Immature natural killer cell (primary cell): ENCODE data around the gene RPS15. TPM values are rescaled to one million over a fixed set of nuclear protein-coding genes. Genes with fewer than 3 reads are reported as not detected.

ENCODE experiments used
- DNase-seq, 3 donors: peaks; one replicate each; pipeline ENCODE4 v3.0.0; 2022; ENCODE audit warnings: mixed read lengths in 1 of 3
- H3K27ac Mint-ChIP-seq, 6 donors: one replicate each; pipeline ENCODE4 v1.8.0; 2020; ENCODE audit warnings: mixed read lengths in 6 of 6, mild to moderate bottlenecking in 5 of 6, inconsistent platforms in 4 of 6, moderate library complexity in 3 of 6
- H3K27me3 Mint-ChIP-seq, 3 donors: one replicate each; pipeline ENCODE4 v1.8.0; 2020 to 2021; ENCODE audit warnings: low read depth in 3 of 3, mild to moderate bottlenecking in 3 of 3, mixed read lengths in 3 of 3, moderate library complexity in 3 of 3, inconsistent platforms in 1 of 3
- H3K36me3 Mint-ChIP-seq, 3 donors: one replicate each; pipeline ENCODE4 v1.8.0; 2020; ENCODE audit warnings: mixed read lengths in 3 of 3, inconsistent platforms in 2 of 3, mild to moderate bottlenecking in 2 of 3
- H3K4me1 Mint-ChIP-seq, 2 donors: one replicate each; pipeline ENCODE4 v1.8.0; 2020; ENCODE audit warnings: inconsistent platforms in 2 of 2, mild to moderate bottlenecking in 2 of 2, mixed read lengths in 2 of 2, moderate library complexity in 1 of 2
- H3K4me3 Mint-ChIP-seq, 5 donors: one replicate each; pipeline ENCODE4 v1.8.0; 2020; ENCODE audit warnings: mild to moderate bottlenecking in 5 of 5, mixed read lengths in 5 of 5, inconsistent platforms in 3 of 5, moderate library complexity in 3 of 5
- H3K9me3 Mint-ChIP-seq, 6 donors: one replicate each; pipeline ENCODE4 v1.8.0; 2020; ENCODE audit warnings: mild to moderate bottlenecking in 6 of 6, mixed read lengths in 6 of 6, inconsistent platforms in 4 of 6, moderate library complexity in 3 of 6
- polyA plus RNA-seq, 3 donors: library from polyadenylated mRNA; unstranded; fragments of 300-500 nt; fragmentation: Illumina TruSeq; gene quantifications; one replicate each; pipeline ENCODE4 v1.2.3, GENCODE V29; 2021

Gene RPS15
- polyA plus RNA-seq, 3 donors from 2014 or later: 1,383 to 2,244 (median 1,622) TPM

DNA sequence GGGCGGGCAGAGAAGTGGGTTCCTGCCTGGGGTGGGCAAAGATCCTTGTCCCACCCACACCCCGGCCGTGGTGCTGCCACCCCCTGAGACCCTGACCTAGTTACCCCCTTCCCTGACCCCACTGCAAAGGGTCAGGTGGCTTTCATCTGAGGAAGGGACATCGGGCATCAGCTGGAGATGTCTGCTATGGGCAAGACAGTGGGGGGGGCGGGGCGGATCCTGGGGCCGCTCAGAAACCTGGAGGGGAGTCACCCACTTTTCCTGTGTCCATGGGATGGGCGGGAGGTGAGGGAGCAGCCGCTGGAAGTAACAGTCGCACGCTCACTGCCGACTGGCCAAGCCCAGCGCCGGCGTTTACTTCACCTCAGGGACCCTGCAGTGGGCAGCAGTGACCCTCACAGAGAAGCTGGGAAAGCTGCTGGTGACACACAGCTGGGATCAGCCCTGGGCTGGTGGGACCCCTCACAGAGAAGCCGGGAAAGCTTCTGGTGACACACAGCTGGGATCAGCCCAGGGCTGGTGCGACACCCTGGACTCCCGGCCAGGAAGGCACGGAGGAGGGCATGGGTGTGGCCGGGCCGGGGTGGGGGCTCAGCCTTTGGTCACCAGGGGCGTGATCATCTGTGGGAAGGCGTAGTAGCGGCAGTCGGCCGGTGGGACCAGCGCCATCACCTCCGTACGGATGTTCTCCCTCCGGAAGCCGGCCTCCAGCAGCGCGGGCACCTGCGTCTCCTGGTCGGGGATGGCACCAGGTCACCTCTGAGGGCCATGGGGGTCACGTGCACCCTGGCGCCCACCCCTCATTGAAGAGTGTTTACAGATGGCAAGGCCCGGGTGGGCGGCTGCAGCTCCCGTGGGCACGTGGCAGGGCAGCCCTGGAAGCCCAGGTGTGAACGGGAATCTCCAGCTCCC, 41.2 kb upstream of the RPS15 start:
- Mint-ChIP-seq H3K27ac (no peak overlapping the region), H3K9me3 (no peaks in the 10 kb centered on the region), H3K4me3 (no peak overlapping the region), H3K27me3 (peaks cover 0 to 5% (median 3%) of the 10 kb centered on the region in 3 donors), H3K4me1 (peaks cover 0 to 8% of the 10 kb centered on the region in 2 donors), H3K36me3 (peaks cover 0 to 5% (median 5%) of the 10 kb centered on the region in 3 donors)
- DNase-seq: no peak

DNA sequence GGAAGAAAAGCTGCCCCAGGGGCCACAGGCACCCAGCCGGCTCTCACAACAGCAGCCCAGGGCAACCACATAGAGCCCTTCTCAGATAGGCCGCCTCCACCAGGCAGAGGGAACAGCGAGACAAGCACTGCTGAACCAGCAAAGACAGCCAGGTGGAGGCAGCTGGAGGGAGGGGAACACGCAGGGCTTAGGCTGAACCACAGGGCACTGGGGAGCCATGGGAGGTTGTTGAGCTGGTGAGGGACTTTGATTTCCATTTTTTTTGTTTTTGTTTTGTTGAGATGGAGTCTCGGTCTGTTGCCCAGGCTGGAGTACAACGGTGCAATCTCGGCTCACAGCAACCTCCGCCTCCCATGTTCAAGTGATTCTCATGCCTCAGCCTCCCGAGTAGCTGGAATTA, 40.4 kb upstream of the RPS15 start:
- H3K27me3 Mint-ChIP-seq: peaks cover 2 to 5% (median 3%) of the 10 kb centered on the region in 3 donors
- H3K4me3 Mint-ChIP-seq: no peak overlapping the region
- H3K27ac Mint-ChIP-seq: no peak overlapping the region
- peaks cover 5 to 13% of the 10 kb centered on the region in 2 donors for H3K4me1 Mint-ChIP-seq
- H3K9me3 Mint-ChIP-seq: no peaks in the 10 kb centered on the region
- H3K36me3 Mint-ChIP-seq: no peaks in the 10 kb centered on the region
- no peak for DNase-seq

DNA sequence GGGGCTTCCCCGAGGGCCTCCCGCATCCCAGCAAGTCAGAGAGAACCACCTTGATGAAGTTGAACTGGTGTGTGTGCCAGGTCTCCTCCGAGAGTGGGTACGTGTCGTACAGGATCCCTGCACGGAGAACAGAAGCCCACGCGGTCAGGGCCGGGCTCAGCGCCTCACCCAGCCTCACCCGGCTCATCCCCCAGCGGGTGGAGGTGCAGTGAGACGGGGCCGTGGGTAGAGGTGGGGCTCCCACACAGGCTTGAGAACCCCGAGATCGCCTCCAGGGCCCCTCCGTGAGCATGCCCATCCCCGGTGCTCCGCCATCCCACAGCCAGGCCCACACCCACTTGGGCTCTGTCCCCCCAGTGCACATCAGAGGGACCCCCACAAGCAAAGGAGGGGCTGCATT, 39.1 kb upstream of the RPS15 start:
- no peak for DNase-seq
- peaks cover 0 to 5% (median 4%) of the 10 kb centered on the region in 3 donors for H3K27me3 Mint-ChIP-seq
- H3K4me1 Mint-ChIP-seq: peaks cover 11 to 18% of the 10 kb centered on the region in 2 donors
- H3K4me3 Mint-ChIP-seq: no peak overlapping the region
- no peaks in the 10 kb centered on the region for H3K36me3 Mint-ChIP-seq
- H3K27ac Mint-ChIP-seq: no peak overlapping the region
- no peaks in the 10 kb centered on the region for H3K9me3 Mint-ChIP-seq

DNA sequence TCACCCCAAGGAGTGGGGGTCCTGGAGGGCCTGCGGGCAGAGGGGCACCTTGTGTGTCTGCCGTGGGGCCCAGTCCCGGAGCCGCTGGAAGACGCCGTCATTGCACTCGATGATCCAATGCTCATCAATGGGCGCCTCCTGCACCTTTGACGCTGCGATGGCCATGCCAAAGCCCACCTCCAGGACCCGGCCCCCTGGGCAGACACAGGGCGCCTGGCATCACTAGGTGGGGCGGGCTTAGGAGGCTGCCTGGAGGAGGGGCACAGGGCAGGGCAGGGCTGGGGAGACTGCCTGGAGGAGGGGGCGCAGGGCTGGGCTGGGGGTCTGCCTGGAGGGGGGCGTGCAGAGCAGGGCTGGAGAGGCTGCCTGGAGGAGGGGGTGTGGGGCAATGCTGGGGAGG, 38.5 kb upstream of the RPS15 start:
- no peak overlapping the region for H3K4me3 Mint-ChIP-seq

DNA sequence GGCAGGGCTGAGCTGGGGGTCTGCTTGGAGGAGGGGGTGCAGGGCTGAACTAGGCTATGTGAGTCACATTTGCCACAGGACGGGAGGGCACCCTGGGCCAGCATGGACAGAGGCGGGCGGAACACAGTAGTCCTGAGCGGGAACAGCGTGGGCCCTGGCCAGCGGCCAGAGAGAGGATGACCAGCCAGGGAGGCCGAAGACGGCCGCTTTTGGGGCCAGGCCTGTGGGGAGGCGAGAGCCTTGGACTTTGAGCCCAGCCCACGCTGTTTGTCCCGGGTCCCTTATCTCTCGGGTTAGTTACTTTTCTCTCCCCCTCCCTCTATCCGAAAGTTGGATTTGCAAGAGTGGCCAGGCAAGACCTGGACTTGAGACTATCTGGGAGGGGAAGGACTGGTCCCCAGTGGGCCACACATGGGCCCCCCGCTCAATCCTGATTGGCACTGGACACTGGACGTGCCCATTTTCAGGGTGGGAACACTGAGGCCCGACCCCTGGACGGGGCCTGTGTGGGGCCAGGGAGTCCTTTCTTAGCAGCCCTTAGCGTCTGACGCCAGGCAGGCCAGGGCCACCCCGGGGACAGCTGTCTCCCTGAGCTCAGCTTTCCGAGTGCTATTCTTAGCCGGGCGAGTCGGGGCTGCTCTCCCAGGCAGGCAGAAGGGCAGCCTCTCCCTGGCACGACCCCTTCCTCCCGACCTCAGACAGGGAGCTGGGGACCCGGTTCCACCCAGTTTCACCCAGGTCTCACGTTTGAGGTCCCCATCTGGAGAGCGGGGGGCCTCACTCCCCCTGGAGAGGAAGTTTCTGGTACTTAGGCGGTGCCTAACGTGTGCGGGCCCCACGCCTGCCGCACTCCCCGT, 37.7 kb upstream of the RPS15 start:
- peak overlapping the region; percentile 30 to 71 (median 63) for H3K4me3 Mint-ChIP-seq
- H3K27ac Mint-ChIP-seq: no peak overlapping the region
- H3K36me3 Mint-ChIP-seq: no peaks in the 10 kb centered on the region
- no peak for DNase-seq
- no peaks in the 10 kb centered on the region for H3K9me3 Mint-ChIP-seq
- peaks cover 0 to 5% (median 4%) of the 10 kb centered on the region in 3 donors for H3K27me3 Mint-ChIP-seq
- peaks cover 11 to 18% of the 10 kb centered on the region in 2 donors for H3K4me1 Mint-ChIP-seq

More for the DNA sequence above, 38.5 kb upstream of the RPS15 start:
- Mint-ChIP-seq H3K4me1 (peaks cover 11 to 18% of the 10 kb centered on the region in 2 donors), H3K27me3 (peaks cover 0 to 5% (median 4%) of the 10 kb centered on the region in 3 donors), H3K36me3 (no peaks in the 10 kb centered on the region), H3K9me3 (no peaks in the 10 kb centered on the region), H3K27ac (no peak overlapping the region)
- DNase-seq: no peak

DNA sequence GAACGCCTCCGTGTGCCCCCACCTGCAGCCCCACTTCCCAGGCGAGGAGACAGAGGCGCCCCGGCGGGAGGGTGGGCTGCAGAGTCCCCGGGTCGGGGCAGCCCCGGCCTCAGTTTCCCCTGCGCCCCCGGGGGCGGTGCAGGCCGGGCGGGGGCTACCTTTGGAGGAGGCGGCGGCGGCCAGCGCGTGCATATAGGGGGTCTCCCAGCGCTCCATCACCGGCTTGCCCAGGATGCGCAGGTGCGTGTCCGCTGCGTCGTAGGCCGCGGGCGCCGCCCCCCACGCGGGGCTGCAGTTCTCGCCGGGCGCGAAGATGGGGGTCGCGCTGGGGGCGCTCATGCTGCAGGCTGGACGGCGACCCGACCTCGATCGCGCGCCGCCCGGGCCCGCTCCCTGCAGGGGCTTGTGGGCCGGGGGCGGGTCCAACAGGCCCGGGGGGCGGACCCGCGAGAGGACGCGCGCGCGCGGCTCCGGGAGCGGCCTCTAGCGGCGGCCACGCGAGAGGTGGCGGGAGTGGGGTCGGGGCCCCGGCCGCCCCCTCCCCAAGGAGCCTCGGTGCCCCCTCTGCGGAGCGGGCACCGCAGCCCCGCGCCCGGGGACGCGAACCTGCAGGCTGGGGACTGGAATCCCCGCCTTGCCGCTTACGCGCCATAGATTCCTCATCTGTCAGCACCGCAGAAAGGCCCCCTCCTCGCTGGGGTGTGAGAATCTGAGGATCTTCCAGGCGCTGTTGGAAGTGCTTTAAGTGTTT, 36.9 kb upstream of the RPS15 start, which contains the start of gene GAMT:
TSS of gene GAMT (minus strand) at position 405 of the 751 bp plus-strand sequence. CDS start at position 339, 66 bp downstream.
- Mint-ChIP-seq H3K9me3 (no peaks in the 10 kb centered on the region), H3K4me3 (peak within 1 kb of the TSS; percentile 64 to 84 (median 71)), H3K4me1 (peaks cover 12 to 19% of the 10 kb centered on the region in 2 donors), H3K36me3 (no peaks in the 10 kb centered on the region), H3K27me3 (peaks cover 0 to 5% (median 4%) of the 10 kb centered on the region in 3 donors), H3K27ac (no peak within 1 kb of the TSS)
- peak; percentile 46 to 54 (median 50) for DNase-seq

DNA sequence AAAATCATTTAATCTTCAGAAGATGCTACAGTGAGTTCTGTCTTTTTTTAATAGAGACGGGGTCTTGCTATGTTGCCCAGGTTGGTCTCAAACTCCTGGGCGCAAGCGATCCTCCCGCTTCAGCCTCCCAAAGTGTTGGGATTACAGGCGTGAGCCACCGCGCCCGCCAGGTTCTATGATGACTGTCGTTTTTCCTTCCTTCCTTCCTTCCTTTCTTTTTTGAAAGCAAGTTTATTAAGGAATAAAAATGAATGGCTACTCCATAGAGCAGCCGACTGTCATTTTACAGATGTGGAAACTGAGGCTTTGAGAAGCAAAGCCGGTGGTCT, 36.3 kb upstream of the RPS15 start:
- peaks cover 2 to 9% (median 4%) of the 10 kb centered on the region in 3 donors for H3K27me3 Mint-ChIP-seq
- no peak for DNase-seq
- H3K36me3 Mint-ChIP-seq: no peaks in the 10 kb centered on the region
- peak overlapping the region; percentile 57 to 75 (median 67) for H3K4me3 Mint-ChIP-seq
- H3K4me1 Mint-ChIP-seq: peaks cover 17 to 24% of the 10 kb centered on the region in 2 donors
- H3K27ac Mint-ChIP-seq: no peak overlapping the region
- H3K9me3 Mint-ChIP-seq: no peaks in the 10 kb centered on the region

DNA sequence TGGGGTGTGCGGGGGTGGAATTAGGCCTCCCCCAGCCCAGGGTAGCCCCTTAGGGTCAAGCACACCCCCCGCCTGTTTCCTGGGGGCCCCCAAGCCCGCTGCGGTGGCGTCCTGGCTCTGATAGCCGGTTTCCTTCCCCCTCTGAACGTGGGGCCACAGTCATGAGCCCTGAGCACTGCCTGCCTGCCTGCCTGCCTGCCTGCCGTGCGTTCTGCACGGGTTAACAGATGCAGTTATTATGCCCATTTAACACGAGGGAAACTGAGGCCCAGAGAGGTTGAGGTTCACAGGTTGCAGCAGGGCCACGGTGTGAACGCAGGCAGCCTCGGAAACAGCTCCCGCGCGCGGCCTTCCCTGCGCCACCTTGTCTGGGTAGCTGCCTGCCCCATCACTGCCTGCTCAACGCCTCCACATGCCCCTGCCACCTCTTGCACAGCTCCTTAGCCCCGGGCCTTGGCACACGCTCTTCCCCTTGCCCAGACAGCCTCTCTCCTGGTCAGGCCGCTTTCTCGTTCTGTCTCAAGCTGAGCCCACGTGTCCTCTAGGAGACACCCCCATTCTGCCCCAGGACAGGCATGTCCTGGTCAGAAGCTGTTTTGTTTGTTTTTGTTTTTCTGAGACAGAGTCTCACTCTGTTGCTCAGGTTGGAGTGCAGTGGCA, 35.7 kb upstream of the RPS15 start:
- H3K27me3 Mint-ChIP-seq: peaks cover 4 to 13% (median 4%) of the 10 kb centered on the region in 3 donors
- peak overlapping the region in 1 of 6 donors; percentile 57 for H3K27ac Mint-ChIP-seq
- H3K36me3 Mint-ChIP-seq: no peaks in the 10 kb centered on the region
- DNase-seq: no peak
- no peaks in the 10 kb centered on the region for H3K9me3 Mint-ChIP-seq
- peak overlapping the region; percentile 41 to 84 (median 78) for H3K4me3 Mint-ChIP-seq
- peaks cover 19 to 24% of the 10 kb centered on the region in 2 donors for H3K4me1 Mint-ChIP-seq

DNA sequence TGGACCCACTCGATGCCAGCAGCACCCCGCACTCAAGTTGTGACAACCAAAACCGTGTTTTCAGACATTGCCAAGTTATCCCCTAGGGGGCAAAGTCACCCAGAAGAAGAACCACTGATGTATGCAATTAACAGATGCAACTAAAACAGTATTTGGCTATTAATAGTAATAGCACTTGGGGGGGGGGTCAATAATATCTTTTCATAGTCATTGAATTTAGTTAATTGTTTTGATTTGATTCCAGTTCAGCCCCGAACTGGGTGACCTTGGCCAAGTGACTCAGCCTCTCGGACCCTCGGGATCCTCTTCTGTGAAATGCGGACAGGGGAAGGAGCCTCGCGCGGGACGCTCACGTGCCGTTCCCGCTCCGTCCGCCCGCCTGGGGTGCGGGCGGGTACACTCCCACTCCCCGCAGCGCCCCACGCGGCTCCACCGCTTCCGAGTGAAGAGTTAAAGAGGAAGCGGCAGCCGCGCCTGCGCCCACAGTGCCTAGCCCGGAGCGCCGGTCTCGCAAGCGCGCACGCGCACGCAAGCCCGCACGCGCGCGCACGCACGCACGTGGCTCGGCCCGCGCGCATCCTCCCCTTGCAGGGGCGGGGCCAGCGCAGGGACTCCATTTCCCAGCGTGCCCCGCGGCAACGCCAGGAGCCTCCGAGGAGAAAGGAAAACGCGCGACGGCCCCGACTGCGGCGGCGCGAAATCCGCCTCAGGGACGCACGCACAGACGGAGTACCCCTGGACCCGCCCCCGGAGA, 31.2 kb upstream of the RPS15 start:
- H3K36me3 Mint-ChIP-seq: peaks cover 0 to 4% (median 0%) of the 10 kb centered on the region in 3 donors
- peaks cover 11 to 27% (median 14%) of the 10 kb centered on the region in 3 donors for H3K27me3 Mint-ChIP-seq
- H3K4me1 Mint-ChIP-seq: peaks cover 50 to 53% of the 10 kb centered on the region in 2 donors
- DNase-seq: peak; percentile 100
- H3K9me3 Mint-ChIP-seq: no peaks in the 10 kb centered on the region
- peak overlapping the region; percentile 65 to 83 (median 78) for H3K4me3 Mint-ChIP-seq
- H3K27ac Mint-ChIP-seq: peak overlapping the region; percentile 70 to 92 (median 78)

DNA sequence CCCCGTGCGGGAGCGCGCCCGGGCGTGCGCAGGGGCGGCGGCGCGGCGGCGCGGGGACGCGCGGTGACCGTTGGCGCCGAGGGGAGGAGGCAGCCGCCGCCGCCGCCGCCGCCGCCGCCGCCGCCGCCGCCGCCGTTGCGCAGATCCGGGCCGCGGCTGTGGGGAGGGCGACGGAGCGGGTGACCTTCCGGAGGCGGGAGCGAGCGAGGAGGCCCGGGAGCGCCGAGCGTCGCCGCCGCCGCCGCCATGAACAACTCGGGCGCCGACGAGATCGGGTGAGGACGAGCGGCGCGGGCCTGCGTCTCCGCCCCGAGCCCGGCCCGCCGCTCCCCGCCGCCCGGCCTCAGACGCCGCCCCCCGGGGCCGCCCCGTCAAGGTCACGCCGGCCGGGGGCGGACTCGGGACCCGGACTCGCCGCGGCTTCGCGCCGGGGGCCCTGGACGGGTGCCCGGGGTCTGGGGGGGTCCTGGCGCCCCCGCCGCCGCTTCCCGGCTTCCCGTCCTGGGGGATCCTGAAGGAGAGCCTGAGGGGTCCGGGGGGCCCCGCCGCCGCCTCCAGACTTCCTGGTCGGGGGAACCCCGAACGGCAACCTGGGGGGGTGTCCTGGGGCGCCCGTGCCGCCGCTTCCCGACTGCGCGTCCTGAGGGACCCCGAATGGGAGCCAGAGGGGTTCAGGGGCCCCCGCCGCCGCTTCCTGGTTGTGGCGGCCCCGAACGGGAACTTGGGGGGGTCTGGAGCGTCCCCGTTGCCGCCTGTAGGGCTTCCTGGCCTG, 30.5 kb upstream of the RPS15 start, which contains the start of gene DAZAP1:
TSS of gene DAZAP1 (plus strand) at position 59 of the 772 bp plus-strand sequence. CDS start at position 247, 188 bp downstream.
- H3K9me3 Mint-ChIP-seq: no peaks in the 10 kb centered on the region
- peaks cover 0 to 4% (median 0%) of the 10 kb centered on the region in 3 donors for H3K36me3 Mint-ChIP-seq
- H3K4me3 Mint-ChIP-seq: peak within 1 kb of the TSS; percentile 76 to 96 (median 94)
- peaks cover 11 to 29% (median 13%) of the 10 kb centered on the region in 3 donors for H3K27me3 Mint-ChIP-seq
- peak within 1 kb of the TSS; percentile 70 to 98 (median 86) for H3K27ac Mint-ChIP-seq
- DNase-seq: no peak
- peaks cover 54 to 55% of the 10 kb centered on the region in 2 donors for H3K4me1 Mint-ChIP-seq

DNA sequence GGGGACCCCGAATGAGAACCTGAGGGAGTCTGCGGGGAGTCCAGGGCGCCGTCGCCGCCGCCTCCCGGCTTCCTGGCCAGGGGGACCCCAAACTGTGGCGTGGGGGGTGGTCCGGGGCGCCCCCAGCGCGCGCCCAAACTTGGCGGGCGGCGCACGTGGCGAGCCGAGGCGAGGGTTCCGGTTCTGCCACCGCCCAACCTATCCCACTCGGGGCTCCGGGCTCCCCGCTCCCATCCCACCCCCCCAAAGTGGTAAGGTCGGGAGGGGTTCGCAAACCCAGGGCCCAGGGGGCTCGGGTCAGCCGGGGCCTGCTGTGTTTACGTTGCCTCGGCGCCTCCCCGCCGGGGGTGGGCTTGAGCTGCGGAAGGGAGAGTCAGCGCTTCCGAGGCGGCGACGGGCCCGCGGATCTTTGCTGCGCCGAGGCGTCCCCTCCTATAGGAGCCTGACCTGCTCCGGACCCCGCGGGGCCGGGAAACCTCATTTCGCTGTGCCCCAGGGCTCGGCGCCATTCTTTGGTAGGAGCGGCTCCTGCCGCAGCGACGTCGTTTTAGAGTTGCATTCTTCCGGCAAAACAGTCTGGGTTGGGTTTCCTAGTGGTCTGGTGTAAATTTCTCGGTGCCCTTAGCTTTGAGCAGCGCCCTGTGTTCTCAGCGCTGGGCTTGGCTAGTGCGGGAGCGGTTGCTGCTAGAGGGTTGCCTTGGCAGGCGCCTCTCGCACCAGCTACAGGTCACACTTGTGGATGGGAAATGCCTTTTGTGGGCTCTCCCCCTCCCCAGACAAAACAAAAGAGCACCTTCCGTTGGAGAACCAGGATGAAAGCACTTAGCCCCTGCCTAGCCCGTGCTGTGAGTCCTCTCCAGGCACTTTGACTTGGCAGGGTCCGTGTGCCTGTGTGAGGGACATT, 29.6 kb upstream of the RPS15 start:
- peaks cover 0 to 4% (median 0%) of the 10 kb centered on the region in 3 donors for H3K36me3 Mint-ChIP-seq
- DNase-seq: peak; percentile 74 to 81 (median 79)
- no peaks in the 10 kb centered on the region for H3K9me3 Mint-ChIP-seq
- H3K4me3 Mint-ChIP-seq: peak overlapping the region; percentile 94 to 97 (median 96)
- H3K27me3 Mint-ChIP-seq: peaks cover 11 to 33% (median 11%) of the 10 kb centered on the region in 3 donors
- H3K27ac Mint-ChIP-seq: peak overlapping the region; percentile 95 to 98 (median 96)
- H3K4me1 Mint-ChIP-seq: peaks cover 56 to 57% of the 10 kb centered on the region in 2 donors
